Activated CD8-positive, alpha-beta T cell treated with anti-CD3 and anti-CD28 coated beads, Interleukin-2, amount 10 ng/mL, durations not matched to agents 7 days and 5 days (primary cell): ENCODE measurements around the gene KDM8. TPM values are rescaled to one million over a fixed set of nuclear protein-coding genes. Genes with fewer than 3 reads are reported as not detected.

Experiments used
- ATAC-seq: fragments of 150-1000 bp; cut with Tn5 transposase; one replicate; pipeline ENCODE4 v1.10.0; 2021; ENCODE audit warnings: moderate library complexity
- CTCF ChIA-PET: fragments of 350-600 bp; sonication (Branson Sonifier 250); formaldehyde crosslinking; loops from one replicate; lab custom pipeline; 2021; ENCODE audit warnings: antibody characterized with exemption; lab: Charles Lee
- POLR2A ChIA-PET: fragments of 350-600 bp; sonication (Branson Sonifier 250); formaldehyde crosslinking; loops from one replicate; lab custom pipeline; 2021; ENCODE audit warnings: antibody characterized with exemption; lab: Charles Lee
- DNase-seq: peaks from one replicate; pipeline ENCODE4 v3.0.0-alpha.2; 2020
- H3K27ac Mint-ChIP-seq: one replicate; pipeline ENCODE4 v1.8.0; 2021; ENCODE audit warnings: mild to moderate bottlenecking, mixed read lengths
- H3K27me3 Mint-ChIP-seq: one replicate; pipeline ENCODE4 v1.8.0; 2021; ENCODE audit warnings: low read depth, mixed read lengths
- H3K36me3 Mint-ChIP-seq: one replicate; pipeline ENCODE4 v1.8.0; 2021; ENCODE audit warnings: low read depth, mixed read lengths
- H3K4me1 Mint-ChIP-seq: one replicate; pipeline ENCODE4 v1.8.0; 2021; ENCODE audit warnings: low read depth, mixed read lengths
- H3K4me3 Mint-ChIP-seq: one replicate; pipeline ENCODE4 v1.8.0; 2021; ENCODE audit warnings: mild to moderate bottlenecking, mixed read lengths
- H3K9me3 Mint-ChIP-seq: one replicate; pipeline ENCODE4 v1.8.0; 2022; ENCODE audit warnings: mixed read lengths; ENCODE audit not compliant: insufficient read depth
- total RNA-seq, 2 experiments: library from RNA; stranded (reverse); gene quantifications; one replicate each; pipeline ENCODE4 v1.2.3, GENCODE V29; 2021

The KDM8 gene
- total RNA-seq, 2 experiments from 2014 or later: 14.7 to 15.0 TPM

DNA sequence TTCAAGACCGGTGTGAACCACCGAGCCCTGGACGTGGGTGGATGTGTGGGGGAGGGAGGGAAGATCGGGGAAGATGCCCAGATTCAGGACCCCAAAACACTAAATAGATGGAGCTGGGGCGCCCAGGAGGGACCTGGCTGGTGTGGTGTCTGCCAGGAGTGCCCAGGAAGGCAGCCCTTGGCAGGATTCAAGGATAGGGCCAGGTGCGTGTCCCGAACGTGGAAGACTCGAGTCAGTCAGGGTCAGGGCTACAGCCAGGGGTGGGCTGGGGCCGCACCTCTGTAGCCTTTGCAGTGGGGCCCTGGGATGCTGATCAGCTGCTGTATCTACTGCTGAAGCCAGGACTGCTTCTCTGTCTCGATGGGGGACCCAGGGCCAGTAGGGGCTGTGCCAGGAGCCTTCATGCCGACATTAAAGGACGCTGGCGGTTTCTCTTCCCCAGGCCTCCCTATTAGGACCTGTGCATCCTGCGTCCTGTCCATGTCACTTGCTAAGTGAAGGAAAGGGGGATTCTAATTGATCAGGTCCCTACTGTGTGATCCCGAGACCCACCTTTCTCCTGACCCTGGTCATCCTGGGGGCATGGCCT, 13.1 kb downstream of the KDM8 start:
- ChIA-PET POLR2A (interaction anchor here (1.1 kb wide), 1 partner anchor 99 kb away, joined by 3 read pairs; no protein-coding TSS in a partner anchor), CTCF (interaction anchor here (1.3 kb wide), 1 partner anchor 19 kb away, joined by 5 read pairs; no protein-coding TSS in a partner anchor)
- no peaks in the 10 kb centered on the region for H3K9me3 Mint-ChIP-seq
- H3K27me3 Mint-ChIP-seq: no peaks in the 10 kb centered on the region
- ATAC-seq (no peak), DNase-seq (no peak)
- H3K36me3 Mint-ChIP-seq: peaks cover 28% of the 10 kb centered on the region
- peak overlapping the region; percentile 47 for H3K27ac Mint-ChIP-seq
- H3K4me1 Mint-ChIP-seq: peaks cover 3% of the 10 kb centered on the region
- no peak overlapping the region for H3K4me3 Mint-ChIP-seq

DNA sequence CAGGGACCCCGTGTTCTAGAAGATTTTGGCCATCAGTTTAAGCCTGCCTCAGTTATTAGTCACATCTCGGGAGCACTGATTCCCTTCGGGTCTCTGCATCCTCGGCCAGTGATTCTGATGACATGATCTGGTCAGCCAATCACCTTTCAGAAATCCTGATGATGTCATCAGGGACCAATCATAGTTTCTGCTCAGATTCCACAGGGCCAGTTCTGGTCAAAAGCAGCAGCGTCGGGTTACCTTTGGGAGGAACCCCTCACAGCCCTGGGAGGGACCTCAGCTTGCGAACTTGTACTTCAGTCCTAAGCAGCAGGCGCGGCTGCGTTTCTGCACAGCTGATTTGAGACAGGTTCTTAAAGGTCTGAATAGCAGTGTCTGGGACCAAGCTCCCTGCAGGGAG, 13.9 kb downstream of the KDM8 start:
- no peak overlapping the region for H3K27ac Mint-ChIP-seq
- no peak for ATAC-seq
- no peaks in the 10 kb centered on the region for H3K27me3 Mint-ChIP-seq
- DNase-seq: no peak
- H3K4me1 Mint-ChIP-seq: peaks cover 3% of the 10 kb centered on the region
- CTCF ChIA-PET: interaction anchor here (1.3 kb wide), 1 partner anchor 18 kb away, joined by 5 read pairs; no protein-coding TSS in a partner anchor
- POLR2A ChIA-PET: interaction anchor here (0.9 to 1.1 kb wide), 2 partner anchors 8 to 99 kb away, joined by 3 read pairs; no protein-coding TSS in a partner anchor
- no peak overlapping the region for H3K4me3 Mint-ChIP-seq
- H3K36me3 Mint-ChIP-seq: peaks cover 30% of the 10 kb centered on the region
- H3K9me3 Mint-ChIP-seq: no peaks in the 10 kb centered on the region

DNA sequence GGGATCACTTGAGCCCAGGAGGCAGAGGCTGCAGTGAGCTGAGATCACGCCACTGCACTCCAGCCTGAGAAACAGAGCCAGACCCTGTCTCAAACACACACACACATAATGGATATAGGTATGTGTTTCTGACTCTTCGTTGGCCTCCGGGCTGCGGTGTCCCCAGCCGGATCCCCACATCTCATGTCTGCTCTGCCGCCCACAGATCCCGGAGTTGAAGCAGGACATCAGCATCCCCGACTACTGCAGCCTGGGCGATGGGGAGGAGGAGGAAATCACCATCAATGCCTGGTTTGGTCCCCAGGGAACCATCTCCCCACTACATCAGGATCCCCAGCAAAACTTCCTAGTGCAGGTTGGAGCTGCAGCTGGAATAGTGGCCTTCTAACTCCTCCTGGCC, 15.4 kb downstream of the KDM8 start:
- Mint-ChIP-seq H3K27me3 (no peaks in the 10 kb centered on the region), H3K36me3 (peaks cover 21% of the 10 kb centered on the region), H3K4me1 (no peaks in the 10 kb centered on the region), H3K9me3 (no peaks in the 10 kb centered on the region), H3K27ac (no peak overlapping the region), H3K4me3 (no peak overlapping the region)
- ATAC-seq (no peak), DNase-seq (no peak)
- ChIA-PET POLR2A (no interaction called here), CTCF (interaction anchor here (0.9 kb wide), 1 partner anchor 39 kb away, joined by 4 read pairs; no protein-coding TSS in a partner anchor)

DNA sequence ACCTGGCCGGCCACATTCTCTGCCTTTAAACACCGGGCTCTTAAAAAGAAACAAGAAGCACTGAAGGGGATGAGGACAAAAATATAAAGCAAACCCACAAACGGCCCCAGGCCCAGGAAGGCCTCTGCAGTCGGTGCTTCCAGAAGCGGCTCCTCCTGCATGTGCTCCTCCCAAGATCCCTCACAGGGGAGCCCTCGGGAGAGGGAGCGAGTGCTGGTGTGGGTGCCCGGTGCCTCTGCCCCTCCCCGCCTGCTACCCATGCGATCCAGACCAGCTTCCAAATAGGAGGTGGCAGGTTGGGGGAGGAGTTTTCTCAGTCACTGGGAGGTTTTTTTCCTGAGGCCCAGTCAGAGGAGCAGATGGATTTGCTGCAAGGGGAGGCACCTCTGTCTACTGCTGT, 15.8 kb downstream of the KDM8 start:
- POLR2A ChIA-PET: no interaction called here
- CTCF ChIA-PET: interaction anchor here (0.9 kb wide), 1 partner anchor 39 kb away, joined by 4 read pairs; no protein-coding TSS in a partner anchor
- peaks cover 19% of the 10 kb centered on the region for H3K36me3 Mint-ChIP-seq

DNA sequence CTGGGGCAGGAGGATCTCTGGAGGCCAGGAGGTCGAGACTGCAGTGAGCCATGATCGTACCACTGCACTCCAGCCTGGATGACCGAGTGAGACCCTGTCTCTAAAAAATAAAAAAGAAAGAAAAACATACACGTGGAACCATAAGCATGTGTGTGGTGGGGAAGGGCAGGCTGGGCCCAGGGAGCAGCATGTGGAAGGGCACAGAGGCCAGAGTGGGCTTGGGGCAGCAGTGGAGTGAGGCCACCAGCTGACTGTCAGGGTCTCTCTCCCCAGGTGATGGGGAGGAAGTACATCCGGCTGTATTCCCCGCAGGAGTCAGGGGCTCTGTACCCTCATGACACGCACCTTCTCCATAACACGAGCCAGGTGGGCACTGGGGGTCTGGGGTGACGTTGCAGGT, 16.8 kb downstream of the KDM8 start:
- Mint-ChIP-seq H3K27ac (no peak overlapping the region), H3K27me3 (no peaks in the 10 kb centered on the region), H3K9me3 (no peaks in the 10 kb centered on the region), H3K4me3 (no peak overlapping the region), H3K36me3 (peaks cover 17% of the 10 kb centered on the region), H3K4me1 (no peaks in the 10 kb centered on the region)
- POLR2A ChIA-PET: interaction anchor here (3.6 kb wide), 1 partner anchor 16 kb away, joined by 15 read pairs; the partner anchor contains the start of gene KDM8
- CTCF ChIA-PET: no interaction called here
- ATAC-seq (no peak), DNase-seq (no peak)

More for the DNA sequence above, 15.8 kb downstream of the KDM8 start:
- DNase-seq (no peak), ATAC-seq (no peak)
- Mint-ChIP-seq H3K4me3 (no peak overlapping the region), H3K9me3 (no peaks in the 10 kb centered on the region), H3K27ac (no peak overlapping the region), H3K4me1 (no peaks in the 10 kb centered on the region), H3K27me3 (no peaks in the 10 kb centered on the region)

DNA sequence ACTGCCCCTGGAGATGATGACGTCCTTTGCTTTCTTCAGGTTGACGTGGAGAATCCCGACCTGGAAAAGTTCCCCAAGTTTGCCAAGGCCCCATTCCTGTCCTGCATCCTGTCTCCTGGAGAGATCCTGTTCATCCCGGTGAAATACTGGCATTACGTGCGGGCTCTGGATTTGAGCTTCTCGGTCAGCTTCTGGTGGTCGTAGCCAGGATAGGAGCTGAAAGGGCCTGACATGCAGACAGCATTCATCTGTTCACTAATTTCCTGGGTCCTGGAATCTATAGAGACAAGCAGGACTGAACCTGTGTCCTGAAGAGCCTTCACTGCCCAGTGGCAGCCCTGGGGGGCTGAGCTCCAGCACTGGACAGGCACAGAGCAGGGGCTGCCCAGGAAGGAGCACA, 17.2 kb downstream of the KDM8 start:
- Mint-ChIP-seq H3K36me3 (peaks cover 14% of the 10 kb centered on the region), H3K4me3 (no peak overlapping the region), H3K4me1 (peaks cover under 1% of the 10 kb centered on the region), H3K9me3 (no peaks in the 10 kb centered on the region), H3K27ac (no peak overlapping the region), H3K27me3 (no peaks in the 10 kb centered on the region)
- ChIA-PET CTCF (no interaction called here), POLR2A (interaction anchor here (3.6 kb wide), 1 partner anchor 17 kb away, joined by 15 read pairs; the partner anchor contains the start of gene KDM8)
- no peak for DNase-seq
- ATAC-seq: no peak

DNA sequence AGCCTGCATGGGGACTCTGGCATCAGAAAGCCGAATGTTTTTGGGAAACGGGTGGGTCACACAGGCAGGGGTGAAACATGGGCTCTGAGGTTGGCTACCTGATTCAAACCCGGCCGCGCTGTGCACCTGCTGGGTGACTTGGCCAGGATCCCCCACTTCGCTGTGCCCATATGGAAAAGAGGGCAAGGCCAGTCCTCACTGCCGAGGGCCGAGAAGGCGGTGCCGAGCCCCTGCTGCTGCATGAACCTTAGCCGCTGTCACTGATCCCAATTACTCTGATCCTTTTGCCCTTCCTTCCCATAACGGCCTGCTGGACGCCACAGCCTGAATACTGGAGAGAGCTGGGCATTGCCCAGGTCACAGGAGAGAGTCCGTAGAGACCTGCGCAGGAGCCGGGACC, 17.7 kb downstream of the KDM8 start:
- no peak overlapping the region for H3K27ac Mint-ChIP-seq
- CTCF ChIA-PET: interaction anchor here (1.9 kb wide), 1 partner anchor 41 kb away, joined by 7 read pairs; no protein-coding TSS in a partner anchor
- peaks cover 5% of the 10 kb centered on the region for H3K4me1 Mint-ChIP-seq

DNA sequence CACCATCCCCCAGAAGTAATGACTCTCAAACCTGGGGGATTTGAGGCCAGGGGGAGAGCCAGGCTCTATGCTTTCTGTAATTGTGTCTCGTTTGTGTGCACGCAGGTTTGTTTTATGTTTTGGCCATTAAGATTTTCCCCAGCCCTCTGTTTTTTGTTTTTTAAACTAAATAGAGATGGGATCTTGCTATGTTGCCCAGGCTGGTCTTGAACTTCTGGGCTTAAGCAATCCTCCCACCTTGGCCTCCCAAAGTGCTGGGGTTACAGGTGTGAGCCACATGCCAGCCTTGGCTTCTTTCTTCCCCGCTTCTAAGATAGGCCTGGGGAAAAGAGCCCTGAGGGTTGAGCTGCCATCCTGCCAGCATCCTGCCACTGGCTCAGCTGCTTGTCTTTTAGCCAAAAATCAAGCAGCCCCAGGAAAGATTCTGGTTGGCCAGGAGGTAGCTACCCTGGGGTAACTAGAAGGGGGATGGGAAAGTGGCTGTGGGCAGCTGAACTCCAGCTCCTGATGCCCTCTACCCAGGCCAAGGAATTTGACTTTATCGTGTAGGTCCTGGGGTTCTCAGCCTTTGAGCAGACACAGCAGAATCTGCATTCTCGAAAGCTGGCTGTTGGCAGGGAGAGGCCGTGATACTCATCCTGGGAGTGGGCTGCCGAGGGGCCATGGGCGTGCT, 18.4 kb downstream of the KDM8 start:
- ATAC-seq: no peak
- Mint-ChIP-seq H3K27ac (peak overlapping the region; percentile 34), H3K4me1 (peaks cover 12% of the 10 kb centered on the region), H3K9me3 (no peaks in the 10 kb centered on the region), H3K36me3 (peaks cover 13% of the 10 kb centered on the region), H3K27me3 (no peaks in the 10 kb centered on the region), H3K4me3 (no peak overlapping the region)
- CTCF ChIA-PET: interaction anchor here (1.9 to 2.2 kb wide), 2 partner anchors 42 to 150 kb away, joined by 5 to 7 read pairs; no protein-coding TSS in a partner anchor
- no peak for DNase-seq
- POLR2A ChIA-PET: interaction anchor here (3.6 kb wide), 1 partner anchor 18 kb away, joined by 15 read pairs; the partner anchor contains the start of gene KDM8

More for the DNA sequence above, 17.7 kb downstream of the KDM8 start:
- Mint-ChIP-seq H3K4me3 (no peak overlapping the region), H3K27me3 (no peaks in the 10 kb centered on the region), H3K9me3 (no peaks in the 10 kb centered on the region), H3K36me3 (peaks cover 12% of the 10 kb centered on the region)
- POLR2A ChIA-PET: interaction anchor here (3.6 kb wide), 1 partner anchor 17 kb away, joined by 15 read pairs; the partner anchor contains the start of gene KDM8
- DNase-seq (no peak), ATAC-seq (no peak)

DNA sequence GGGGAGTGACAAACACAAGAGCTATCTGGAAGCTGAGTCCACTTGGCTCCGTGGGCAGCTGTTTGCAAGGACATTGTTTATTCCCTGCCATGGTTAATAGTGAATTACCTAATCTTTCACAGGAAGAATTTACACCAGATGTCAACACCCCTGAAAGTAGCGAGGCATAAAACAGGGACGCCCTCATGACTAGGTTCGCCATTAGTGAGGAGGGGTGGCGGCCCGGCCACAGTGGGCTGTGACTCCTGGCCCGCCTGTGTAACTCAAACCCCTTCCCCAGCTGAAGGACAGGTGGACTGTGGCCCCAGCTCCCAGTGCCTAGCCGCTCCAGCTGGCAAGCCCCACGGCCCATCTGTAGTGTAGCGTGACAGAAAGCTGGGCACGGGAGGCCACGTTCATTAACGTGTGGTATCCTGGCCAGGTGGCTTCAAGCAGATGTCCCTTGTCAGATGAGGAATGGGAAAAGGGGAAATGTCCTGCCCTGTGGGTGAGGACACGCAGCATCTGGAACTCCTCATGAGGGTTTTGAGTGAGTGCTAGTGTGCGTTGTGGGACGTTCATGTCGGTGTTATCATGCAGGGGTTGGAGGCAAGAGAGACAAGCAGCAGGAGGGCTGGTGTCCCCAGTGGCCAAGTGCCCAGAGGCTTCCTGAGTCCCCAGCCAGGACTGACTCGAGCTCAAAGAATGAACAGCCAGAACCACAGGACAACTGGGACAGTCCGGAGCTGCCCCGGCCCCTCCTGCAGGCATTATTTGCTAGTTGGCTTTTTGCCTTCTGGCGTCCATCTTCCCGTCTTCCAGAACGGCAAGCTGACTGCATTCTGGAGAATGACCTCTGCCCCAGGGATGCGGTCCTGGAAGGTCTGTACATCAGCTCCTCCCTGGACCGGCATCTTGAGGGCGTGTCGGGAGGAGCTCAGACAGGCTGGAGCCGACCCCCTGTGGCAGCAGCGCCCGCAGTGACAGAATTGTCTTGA, 19.2 kb downstream of the KDM8 start:
- Mint-ChIP-seq H3K4me3 (no peak overlapping the region), H3K27ac (peak overlapping the region; percentile 34), H3K9me3 (no peaks in the 10 kb centered on the region), H3K4me1 (peaks cover 19% of the 10 kb centered on the region), H3K36me3 (peaks cover 15% of the 10 kb centered on the region), H3K27me3 (no peaks in the 10 kb centered on the region)
- CTCF ChIA-PET: interaction anchor here (1.9 to 2.2 kb wide), 2 partner anchors 43 to 149 kb away, joined by 5 to 7 read pairs; no protein-coding TSS in a partner anchor
- no peak for DNase-seq
- ATAC-seq: no peak
- POLR2A ChIA-PET: interaction anchor here (3.6 kb wide), 1 partner anchor 19 kb away, joined by 15 read pairs; the partner anchor contains the start of gene KDM8

DNA sequence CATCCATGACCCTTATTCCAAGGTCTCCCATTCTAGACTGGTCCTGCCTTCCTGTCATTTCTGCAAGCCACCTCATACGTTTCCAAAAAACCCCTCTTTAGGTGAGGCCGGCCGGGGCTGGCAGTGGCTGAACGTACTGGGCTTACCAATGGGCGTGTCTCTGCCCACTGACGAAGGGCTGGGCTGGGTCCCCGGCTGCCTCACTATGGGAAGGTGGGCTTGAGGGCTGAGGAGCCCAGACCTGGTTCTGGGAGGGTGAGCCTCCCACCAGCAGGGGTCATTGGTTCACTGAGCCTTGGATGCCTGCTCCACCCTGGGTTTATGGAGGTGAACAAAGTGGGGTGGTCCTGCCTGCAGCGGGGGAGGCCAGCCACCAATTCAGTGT, 19.9 kb downstream of the KDM8 start:
- DNase-seq (no peak), ATAC-seq (no peak)
- POLR2A ChIA-PET: interaction anchor here (3.6 kb wide), 1 partner anchor 19 kb away, joined by 15 read pairs; the partner anchor contains the start of gene KDM8
- peaks cover 21% of the 10 kb centered on the region for H3K4me1 Mint-ChIP-seq
- H3K9me3 Mint-ChIP-seq: no peaks in the 10 kb centered on the region
- no peak overlapping the region for H3K27ac Mint-ChIP-seq
- no peaks in the 10 kb centered on the region for H3K27me3 Mint-ChIP-seq
- H3K36me3 Mint-ChIP-seq: peaks cover 15% of the 10 kb centered on the region
- CTCF ChIA-PET: interaction anchor here (2.2 kb wide), 1 partner anchor 149 kb away, joined by 5 read pairs; no protein-coding TSS in a partner anchor
- no peak overlapping the region for H3K4me3 Mint-ChIP-seq

DNA sequence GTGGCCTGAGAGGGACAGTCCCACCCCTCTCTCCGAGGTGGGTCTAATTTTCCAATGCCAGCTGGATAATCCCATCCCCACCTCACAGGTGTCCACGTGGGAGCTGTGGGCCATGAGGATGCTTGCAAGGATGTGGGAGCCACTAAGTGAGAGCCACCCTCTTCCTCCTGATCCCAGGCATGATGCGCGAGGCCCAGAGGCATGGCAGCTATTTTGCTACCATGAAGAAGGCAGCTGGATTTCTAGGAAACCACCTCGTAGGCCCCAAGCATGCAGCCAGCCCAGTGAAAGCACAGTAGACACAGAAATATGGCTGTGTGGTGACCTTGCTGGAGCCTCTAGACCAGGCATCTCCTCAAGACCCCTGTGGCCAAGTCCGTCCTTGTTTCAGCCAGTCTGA, 20.4 kb downstream of the KDM8 start:
- no peaks in the 10 kb centered on the region for H3K27me3 Mint-ChIP-seq
- peak overlapping the region; percentile 50 for H3K27ac Mint-ChIP-seq
- no peak for ATAC-seq
- peaks cover 15% of the 10 kb centered on the region for H3K36me3 Mint-ChIP-seq
- H3K4me1 Mint-ChIP-seq: peaks cover 21% of the 10 kb centered on the region
- ChIA-PET POLR2A (interaction anchor here (3.6 kb wide), 1 partner anchor 20 kb away, joined by 15 read pairs; the partner anchor contains the start of gene KDM8), CTCF (no interaction called here)
- no peak for DNase-seq
- no peaks in the 10 kb centered on the region for H3K9me3 Mint-ChIP-seq
- H3K4me3 Mint-ChIP-seq: no peak overlapping the region
